ENCODE results near the gene UBE2I.

GRCh38 chr16:1351582-1352362, 42.3 kb downstream of the UBE2I start, which contains the start of the genes GNPTG and TSR3:
- TF ChIP-seq CTCF (IDR thresholded peaks at IDR 0.05) (no peak), ZFX (IDR thresholded peaks at IDR 0.05; ENCODE audit: borderline replicate concordance) (no peak)
